GM12874 (cell line): ENCODE results near the gene TTLL4.

Source experiments
- CTCF ChIP-seq: IDR thresholded peaks from 2 replicates; pipeline ENCODE4 v1.5.1; 2011; ENCODE audit warnings: low read depth, mild to moderate bottlenecking, control low read depth, low read length, moderate library complexity; ENCODE audit not compliant: insufficient read depth

Gene TTLL4

GRCh38 chr2:218701806-218702205 lies 8.8 kb upstream of the TTLL4 start:
- TF ChIP-seq CTCF, result no peak

GRCh38 chr2:218703341-218703740 lies 7.3 kb upstream of the TTLL4 start:
- no peak for TF ChIP-seq CTCF

GRCh38 chr2:218708086-218708485 lies 2.5 kb upstream of the TTLL4 start:
- TF ChIP-seq CTCF, result no peak

GRCh38 chr2:218709908-218710307 lies 727 bp upstream of the TTLL4 start:
- no peak for TF ChIP-seq CTCF

GRCh38 chr2:218710334-218710686 lies 325 bp upstream of the TTLL4 start:
- TF ChIP-seq CTCF, result no peak

GRCh38 chr2:218711550-218711929 lies 905 bp downstream of the TTLL4 start:
- no peak for TF ChIP-seq CTCF

GRCh38 chr2:218713922-218714321 lies 3.3 kb downstream of the TTLL4 start:
- no peak for TF ChIP-seq CTCF

- TF ChIP-seq CTCF, result no peak
Observed at GRCh38 chr2:218716070-218716469, 5.4 kb downstream of the TTLL4 start.
